T-helper 22 cell (primary cell): ENCODE results near the gene KIR3DL3.
"Not testable (repeated sequence)": the region's sequence is repeated elsewhere in the genome, so short reads cannot be mapped to it uniquely, and the experiment has no call there.

Experiments
- DNase-seq: peaks from one replicate; pipeline ENCODE4 v3.0.0-alpha.2; 2020; ENCODE audit warnings: low read depth

KIR3DL3 gene

GRCh38 chr19:54731191-54731590 lies 6.9 kb downstream of the KIR3DL3 start:
- DNase-seq = no peak

DNA sequence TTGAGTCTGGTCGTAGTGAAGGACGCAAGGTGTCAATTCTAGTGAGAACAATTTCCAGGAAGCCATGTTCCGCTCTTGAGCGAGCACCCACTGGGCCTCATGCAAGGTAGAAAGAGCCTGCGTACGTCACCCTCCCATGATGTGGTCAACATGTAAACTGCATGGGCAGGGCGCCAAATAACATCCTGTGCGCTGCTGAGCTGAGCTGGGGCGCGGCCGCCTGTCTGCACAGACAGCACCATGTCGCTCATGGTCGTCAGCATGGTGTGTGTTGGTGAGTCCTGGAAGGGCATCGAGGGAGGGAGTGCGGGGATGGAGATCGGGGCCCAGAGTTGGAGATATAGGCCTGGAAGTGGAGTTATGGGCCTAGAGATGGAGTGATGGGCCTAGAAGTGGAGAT lies 14.1 kb downstream of the KIR3DL3 start, which contains the start of gene KIR2DL3:
Gene KIR2DL3, plus strand, starts transcription at position 208 of the 400 bp plus-strand sequence. Its CDS starts 33 bp downstream, at position 241.
- not testable (repeated sequence) for DNase-seq

DNA sequence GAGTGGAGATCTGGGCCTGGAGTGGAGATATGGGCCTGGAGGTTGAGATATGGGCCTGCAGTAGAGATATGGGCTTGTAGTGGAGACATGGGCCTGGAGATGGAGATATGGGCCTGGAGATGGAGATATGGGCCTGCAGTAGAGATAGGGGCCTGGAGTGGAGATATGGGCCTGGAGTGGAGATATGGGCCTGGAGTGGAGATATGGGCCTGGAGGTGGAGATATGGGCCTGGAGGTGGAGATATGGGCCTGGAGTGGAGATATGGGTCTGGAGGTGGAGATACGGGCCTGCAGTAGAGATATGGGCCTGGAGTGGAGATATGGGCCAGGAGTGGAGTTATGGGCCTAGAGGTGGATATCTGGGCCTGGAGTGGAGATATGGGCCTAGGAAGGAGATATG lies 14.5 kb downstream of the KIR3DL3 start:
- no peak for DNase-seq

GRCh38 chr19:54739587-54740497 lies 15.6 kb downstream of the KIR3DL3 start:
- no peak for DNase-seq

- DNase-seq = not testable (repeated sequence)
Measured at GRCh38 chr19:54741950-54742349, 17.7 kb downstream of the KIR3DL3 start.

DNA sequence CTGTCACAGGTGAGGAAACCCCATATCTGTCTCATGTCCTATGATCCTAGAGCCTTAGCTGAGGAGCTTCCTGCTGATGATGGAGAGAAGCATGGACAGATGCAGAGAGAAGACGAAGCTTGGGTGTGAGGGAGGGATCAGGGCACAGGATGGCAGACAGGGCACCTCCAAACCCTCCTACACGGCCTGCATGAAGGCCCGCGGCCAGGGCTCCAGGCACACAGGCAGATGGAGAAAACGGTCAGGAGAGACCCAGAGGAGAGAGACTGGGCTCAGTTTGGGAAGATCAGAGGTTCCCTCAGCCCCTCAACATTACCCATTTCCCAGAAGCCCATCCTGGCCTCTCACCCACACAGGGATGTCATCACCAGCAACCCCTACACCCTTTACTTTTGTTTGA lies 19.8 kb downstream of the KIR3DL3 start:
- DNase-seq = not testable (repeated sequence)

GRCh38 chr19:54747614-54748322 lies 23.5 kb downstream of the KIR3DL3 start:
- not testable (repeated sequence) for DNase-seq

- DNase-seq = not testable (repeated sequence)
Measured at GRCh38 chr19:54750276-54750675, 26.0 kb downstream of the KIR3DL3 start.

GRCh38 chr19:54756204-54757110 lies 32.2 kb downstream of the KIR3DL3 start:
- not testable (repeated sequence) for DNase-seq

DNA sequence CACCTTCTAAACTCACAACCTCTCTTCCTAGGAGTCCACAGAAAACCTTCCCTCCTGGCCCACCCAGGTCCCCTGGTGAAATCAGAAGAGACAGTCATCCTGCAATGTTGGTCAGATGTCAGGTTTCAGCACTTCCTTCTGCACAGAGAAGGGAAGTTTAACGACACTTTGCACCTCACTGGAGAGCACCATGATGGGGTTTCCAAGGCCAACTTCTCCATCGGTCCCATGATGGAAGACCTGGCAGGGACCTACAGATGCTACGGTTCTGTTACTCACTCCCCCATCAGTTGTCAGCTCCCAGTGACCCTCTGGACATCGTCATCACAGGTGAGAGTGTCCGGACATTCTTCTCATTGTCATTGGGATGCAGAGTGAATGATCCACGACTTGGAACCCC lies 34.3 kb downstream of the KIR3DL3 start:
- not testable (repeated sequence) for DNase-seq

GRCh38 chr19:54764219-54764618 lies 40.0 kb downstream of the KIR3DL3 start:
- DNase-seq = not testable (repeated sequence)

GRCh38 chr19:54766464-54766863 lies 42.2 kb downstream of the KIR3DL3 start:
- DNase-seq = not testable (repeated sequence)

DNA sequence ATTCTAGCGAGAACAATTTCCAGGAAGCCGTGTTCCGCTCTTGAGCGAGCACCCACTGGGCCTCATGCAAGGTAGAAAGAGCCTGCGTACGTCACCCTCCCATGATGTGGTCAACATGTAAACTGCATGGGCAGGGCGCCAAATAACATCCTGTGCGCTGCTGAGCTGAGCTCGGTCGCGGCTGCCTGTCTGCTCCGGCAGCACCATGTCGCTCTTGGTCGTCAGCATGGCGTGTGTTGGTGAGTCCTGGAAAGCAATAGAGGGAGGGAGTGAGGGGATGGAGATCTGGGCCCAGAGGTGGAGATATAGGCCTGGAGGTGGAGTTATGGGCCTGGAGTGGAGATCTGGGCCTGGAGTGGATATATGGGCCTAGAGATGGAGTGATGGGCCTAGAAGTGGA lies 45.4 kb downstream of the KIR3DL3 start, which contains the start of gene KIR2DL1:
Gene KIR2DL1, plus strand, starts transcription at position 148 of the 400 bp plus-strand sequence. Its CDS starts 58 bp downstream, at position 206.
- not testable (repeated sequence) for DNase-seq

DNA sequence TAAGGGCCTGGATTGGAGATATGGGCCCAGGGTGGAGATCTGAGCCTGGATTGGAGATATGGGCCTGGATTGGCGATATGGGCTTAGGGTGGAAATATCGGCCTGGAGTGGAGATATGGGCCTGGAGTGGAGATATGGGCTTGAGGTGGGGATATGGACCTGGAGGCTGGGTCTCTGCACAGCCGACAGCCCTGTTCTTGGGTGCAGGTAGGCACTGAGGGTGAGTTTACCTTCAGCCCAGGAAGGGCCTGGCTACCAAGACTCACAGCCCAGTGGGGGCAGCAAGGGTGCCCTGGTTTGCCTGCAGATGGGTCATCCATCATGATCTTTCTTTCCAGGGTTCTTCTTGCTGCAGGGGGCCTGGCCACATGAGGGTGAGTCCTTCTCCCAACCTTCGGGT lies 46.3 kb downstream of the KIR3DL3 start:
- DNase-seq = not testable (repeated sequence)

DNA sequence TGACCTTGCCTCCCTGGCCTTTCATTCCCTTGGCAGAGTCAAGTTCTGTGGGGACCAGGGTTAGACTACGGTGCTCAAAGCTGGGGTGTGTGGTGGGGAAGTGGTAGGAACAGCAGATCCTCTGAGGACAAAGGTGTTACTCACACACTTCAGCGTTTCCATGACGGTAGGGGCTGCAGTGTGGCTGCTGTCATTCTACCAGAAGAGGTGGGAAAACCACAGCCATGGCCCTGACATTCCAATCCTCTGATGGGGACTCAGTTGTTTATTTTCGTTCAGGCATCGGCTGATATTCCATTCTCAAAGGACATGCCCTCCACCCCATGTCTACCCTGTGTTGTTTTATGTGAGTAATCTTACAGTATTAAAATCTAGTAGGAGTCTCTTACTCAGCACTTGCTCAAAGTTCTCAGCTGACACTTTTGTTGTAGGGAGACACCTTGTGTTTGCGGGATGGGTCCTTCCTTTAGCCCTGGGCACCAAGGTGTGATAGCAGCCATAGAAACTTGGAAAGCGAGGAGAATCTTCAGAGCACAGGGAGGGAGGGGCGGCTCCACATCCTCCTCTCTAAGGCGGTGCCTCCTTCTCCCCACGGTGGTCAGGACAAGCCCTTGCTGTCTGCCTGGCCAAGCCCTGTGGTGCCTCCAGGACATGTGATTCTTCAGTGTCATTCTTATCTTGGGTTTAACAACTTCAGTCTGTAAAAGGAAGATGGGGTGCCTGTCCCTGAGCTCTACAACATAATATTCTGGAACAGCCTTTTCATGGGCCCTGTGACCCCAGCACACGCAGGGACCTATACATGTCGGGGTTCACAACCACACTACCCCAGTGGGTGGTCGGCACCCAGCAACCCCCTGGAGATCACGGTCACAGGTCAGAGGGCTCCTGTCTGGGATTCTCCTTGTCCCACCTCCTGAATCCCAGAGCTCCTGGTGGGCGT lies 47.0 kb downstream of the KIR3DL3 start:
- not testable (repeated sequence) for DNase-seq

- not testable (repeated sequence) for DNase-seq
Measured at GRCh38 chr19:54772666-54773065, 48.4 kb downstream of the KIR3DL3 start.

DNA sequence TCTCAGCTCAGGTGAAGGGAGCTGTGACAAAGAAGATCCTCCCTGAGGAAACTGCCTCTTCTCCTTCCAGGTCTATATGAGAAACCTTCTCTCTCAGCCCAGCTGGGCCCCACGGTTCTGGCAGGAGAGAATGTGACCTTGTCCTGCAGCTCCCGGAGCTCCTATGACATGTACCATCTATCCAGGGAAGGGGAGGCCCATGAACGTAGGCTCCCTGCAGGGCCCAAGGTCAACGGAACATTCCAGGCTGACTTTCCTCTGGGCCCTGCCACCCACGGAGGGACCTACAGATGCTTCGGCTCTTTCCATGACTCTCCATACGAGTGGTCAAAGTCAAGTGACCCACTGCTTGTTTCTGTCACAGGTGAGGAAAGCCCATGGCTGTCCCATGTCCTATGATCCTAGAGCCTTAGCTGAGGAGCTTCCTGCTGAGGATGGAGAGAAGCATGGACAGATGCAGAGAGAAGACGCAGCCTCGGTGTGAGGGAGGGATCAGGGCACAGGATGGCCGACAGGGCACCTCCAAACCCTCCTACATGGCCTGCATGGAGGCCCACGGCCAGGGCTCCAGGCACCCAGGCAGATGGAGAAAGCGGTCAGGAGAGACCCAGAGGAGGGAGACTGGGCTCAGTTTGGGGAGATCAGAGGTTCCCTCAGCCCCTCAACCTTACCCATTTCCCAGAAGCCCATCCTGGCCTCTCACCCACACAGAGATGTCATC lies 51.0 kb downstream of the KIR3DL3 start:
- not testable (repeated sequence) for DNase-seq

GRCh38 chr19:54775830-54776229 lies 51.6 kb downstream of the KIR3DL3 start:
- not testable (repeated sequence) for DNase-seq

GRCh38 chr19:54777851-54778250 lies 53.6 kb downstream of the KIR3DL3 start:
- not testable (repeated sequence) for DNase-seq

- not testable (repeated sequence) for DNase-seq
Measured at GRCh38 chr19:54778896-54779295, 54.7 kb downstream of the KIR3DL3 start.
